H1 (cell line): Measurements from ENCODE around the gene CNOT3. TPM values are rescaled to one million over a fixed set of nuclear protein-coding genes. Genes with fewer than 3 reads are reported as not detected.

Source experiments
- CTCF ChIA-PET: fragments of 300-600 bp; sonication (Branson Sonifier 250); formaldehyde crosslinking; loops from one replicate; lab custom pipeline; 2021; ENCODE audit not compliant: partially characterized antibody; lab: Charles Lee
- POLR2A ChIA-PET: fragments of 300-600 bp; sonication (Branson Sonifier 250); formaldehyde crosslinking; loops from one replicate; lab custom pipeline; 2021; ENCODE audit warnings: inconsistent platforms; ENCODE audit not compliant: partially characterized antibody; lab: Charles Lee
- DNase-seq, 2 experiments: peaks; one replicate each; pipeline versions ENCODE4 v3.0.0 to v3.0.0-alpha.2; 2010 to 2022; ENCODE audit warnings: low spot score in 2 of 2, low read depth in 1 of 2, mixed read lengths in 1 of 2
- FAIRE-seq: peaks from 2 replicates; lab custom pipeline; 2011; peaks lifted over from hg19 to GRCh38; lab: Jason Lieb, UNC
- H2AFZ ChIP-seq: 2 replicates; pipeline ENCODE4 v1.8.1; 2012; ENCODE audit warnings: low read length, inconsistent platforms
- H2AK5ac ChIP-seq: 2 replicates; pipeline ENCODE4 v1.6.1; 2013; ENCODE audit warnings: low read depth, low read length
- H2BK120ac ChIP-seq: replicated peaks from 2 replicates; pipeline ENCODE3; 2013; ENCODE audit warnings: low read depth, low read length, inconsistent platforms
- H2BK12ac ChIP-seq: 2 replicates; pipeline ENCODE4 v1.6.1; 2013; ENCODE audit warnings: low read depth, low read length
- H2BK15ac ChIP-seq: 2 replicates; pipeline ENCODE4 v1.6.1; 2013; ENCODE audit warnings: low read length
- H2BK20ac ChIP-seq: 2 replicates; pipeline ENCODE4 v1.6.1; 2013; ENCODE audit warnings: low read length
- H2BK5ac ChIP-seq: 2 replicates; pipeline ENCODE4 v1.6.1; 2013; ENCODE audit warnings: low read depth, low read length
- H3K14ac ChIP-seq: 2 replicates; pipeline ENCODE4 v1.6.1; 2013; ENCODE audit warnings: inconsistent platforms; ENCODE audit not compliant: insufficient read length
- H3K18ac ChIP-seq: 2 replicates; pipeline ENCODE4 v1.6.1; 2013; ENCODE audit warnings: low read length; ENCODE audit errors: extremely low read depth
- H3K23ac ChIP-seq: 2 replicates; pipeline ENCODE4 v1.6.1; 2013; ENCODE audit warnings: inconsistent platforms; ENCODE audit not compliant: insufficient read length
- H3K23me2 ChIP-seq: 2 replicates; pipeline ENCODE4 v1.6.1; 2013; ENCODE audit warnings: low read depth, low read length
- H3K27ac ChIP-seq: 2 replicates; pipeline ENCODE4 v1.6.1; 2011; ENCODE audit warnings: low read depth, low read length, inconsistent platforms
- H3K27me3 ChIP-seq, 4 experiments: replicated peaks in 1 of 4; 1 replicate in 1 of 4; 2 replicates in 3 of 4; pipeline versions ENCODE4 v1.6.1 to v1.8.1; 2011 to 2013; ENCODE audit warnings: low read length in 3 of 4, mild to moderate bottlenecking in 3 of 4, inconsistent platforms in 2 of 4, mixed read lengths in 2 of 4, moderate library complexity in 1 of 4; ENCODE audit not compliant: control insufficient read depth in 3 of 4, insufficient read depth in 3 of 4; ENCODE audit errors: extremely low read depth in 1 of 4
- H3K36me3 ChIP-seq, 4 experiments: 2 replicates each; pipeline versions ENCODE4 v1.6.1 to v1.8.1; 2011 to 2013; ENCODE audit warnings: mild to moderate bottlenecking in 4 of 4, low read length in 3 of 4, moderate library complexity in 2 of 4, control low read depth in 1 of 4, inconsistent platforms in 1 of 4; ENCODE audit not compliant: insufficient read depth in 4 of 4, control insufficient read depth in 2 of 4
- H3K4ac ChIP-seq: replicated peaks from 2 replicates; pipeline ENCODE3; 2013; ENCODE audit warnings: low read length, low read depth, mixed read lengths, inconsistent platforms; ENCODE audit not compliant: insufficient read length
- H3K4me1 ChIP-seq, 4 experiments: replicated peaks in 1 of 4; 1 replicate in 1 of 4; 2 replicates in 3 of 4; pipeline versions ENCODE4 v1.6.1 to v1.8.1; 2011 to 2013; ENCODE audit warnings: low read length in 3 of 4, inconsistent platforms in 2 of 4, mixed read lengths in 1 of 4; ENCODE audit not compliant: insufficient read depth in 4 of 4, control insufficient read depth in 3 of 4
- H3K4me2 ChIP-seq, 2 experiments: 2 replicates each; pipeline versions ENCODE4 v1.6.1 to v1.8.1; 2011 to 2013; ENCODE audit warnings: low read depth in 2 of 2, low read length in 2 of 2, control low read depth in 1 of 2, inconsistent platforms in 1 of 2, mild to moderate bottlenecking in 1 of 2; ENCODE audit not compliant: insufficient read depth in 1 of 2
- H3K4me3 ChIP-seq, 4 experiments: fragments of 200-600, 300-600 bp in 1 of 4; sonication (generic), shearing (Covaris generic), sonication (Bioruptor Twin) in 1 of 4; 2 replicates each; pipeline versions ENCODE4 v1.5.1 to v1.8.1; 2011 to 2016; ENCODE audit warnings: low read length in 4 of 4, low read depth in 3 of 4, control low read depth in 2 of 4, inconsistent platforms in 2 of 4, mild to moderate bottlenecking in 2 of 4, mixed read lengths in 1 of 4, moderate library complexity in 1 of 4; ENCODE audit not compliant: insufficient read depth in 2 of 4; ENCODE audit errors: extremely low read depth in 1 of 4
- H3K56ac ChIP-seq: replicated peaks from 2 replicates; pipeline ENCODE3; 2013; ENCODE audit warnings: low read depth, mild to moderate bottlenecking, mixed read lengths, low read length, inconsistent platforms; ENCODE audit not compliant: insufficient read length
- H3K79me1 ChIP-seq: 2 replicates; pipeline ENCODE4 v1.6.1; 2013; ENCODE audit warnings: low read depth, low read length, control low read depth
- H3K79me2 ChIP-seq, 2 experiments: 2 replicates each; pipeline versions ENCODE4 v1.6.1 to v1.8.1; 2012 to 2013; ENCODE audit warnings: low read length in 2 of 2, mild to moderate bottlenecking in 2 of 2, inconsistent platforms in 1 of 2; ENCODE audit not compliant: insufficient read depth in 2 of 2, control insufficient read depth in 1 of 2
- H3K9ac ChIP-seq, 4 experiments: replicated peaks in 1 of 4; 1 replicate in 1 of 4; 2 replicates in 3 of 4; pipeline versions ENCODE4 v1.6.1 to v1.8.1; 2011 to 2013; ENCODE audit warnings: low read depth in 3 of 4, low read length in 3 of 4, control low read depth in 2 of 4, mild to moderate bottlenecking in 2 of 4, moderate library complexity in 2 of 4, inconsistent platforms in 1 of 4; ENCODE audit errors: extremely low read depth in 1 of 4
- H3K9me3 ChIP-seq, 2 experiments: 2 replicates each; pipeline versions ENCODE4 v1.6.1 to v1.8.1; 2012 to 2013; ENCODE audit warnings: mild to moderate bottlenecking in 2 of 2, moderate library complexity in 2 of 2, control low read depth in 1 of 2, inconsistent platforms in 1 of 2, low read depth in 1 of 2, low read length in 1 of 2, mixed read lengths in 1 of 2; ENCODE audit not compliant: insufficient read depth in 2 of 2
- H4K20me1 ChIP-seq, 2 experiments: replicated peaks in 1 of 2; 2 replicates each; pipeline versions ENCODE3 to v1.8.1; 2011 to 2013; ENCODE audit warnings: inconsistent platforms in 2 of 2, low read length in 2 of 2, mild to moderate bottlenecking in 1 of 2; ENCODE audit not compliant: insufficient read depth in 2 of 2, control insufficient read depth in 1 of 2
- H4K5ac ChIP-seq: 2 replicates; pipeline ENCODE4 v1.6.1; 2013; ENCODE audit warnings: low read length, low read depth, mixed read lengths, inconsistent platforms; ENCODE audit not compliant: insufficient read length
- H4K8ac ChIP-seq: 2 replicates; pipeline ENCODE4 v1.8.0; 2013; ENCODE audit warnings: mild to moderate bottlenecking, moderate library complexity, low read length, inconsistent platforms; ENCODE audit not compliant: insufficient read depth; ENCODE audit errors: extremely low read depth
- H4K91ac ChIP-seq: replicated peaks from 2 replicates; pipeline ENCODE3; 2013; ENCODE audit warnings: low read length, mixed read lengths, inconsistent platforms; ENCODE audit not compliant: insufficient read length
- POLR2A ChIP-seq, 2 experiments: IDR thresholded peaks; 1 replicate in 1 of 2; 2 replicates in 1 of 2; pipeline ENCODE4 v1.6.1; 2011; ENCODE audit warnings: low read depth in 2 of 2, low read length in 2 of 2, mild to moderate bottlenecking in 2 of 2; ENCODE audit errors: control extremely low read depth in 1 of 2
- TEAD4 ChIP-seq: IDR thresholded peaks from 2 replicates; pipeline ENCODE4 v1.6.1; 2012; ENCODE audit warnings: low read depth, low read length, inconsistent platforms, mixed read lengths
- WGBS, 2 experiments: shearing (Covaris generic) in 1 of 2; methylation state at CpG; one replicate each; pipeline versions ENCODE4 v1.1.6 to v1.1.7; 2013 to 2015; ENCODE audit warnings: low lambda C conversion rate in 2 of 2, mixed read lengths in 2 of 2, inconsistent platforms in 1 of 2, low coverage in 1 of 2, missing lambda C conversion rate in 1 of 2; ENCODE audit not compliant: insufficient replicate concordance in 2 of 2, insufficient coverage in 1 of 2, insufficient read length in 1 of 2; ENCODE audit errors: extremely low coverage in 1 of 2, missing lambda C conversion rate in 1 of 2; 5-methylcytosine and 5-hydroxymethylcytosine counted together
- polyA plus RNA-seq, 7 experiments: library from polyadenylated mRNA; depleted of rRNA in 3 of 7; stranded (reverse) in 5 of 7; unstranded in 2 of 7; fragments of >200 nt in 5 of 7; fragments of 200-250 nt in 2 of 7; gene quantifications; 1 replicate in 5 of 7; 2 replicates in 1 of 7; 4 replicates in 1 of 7; pipeline versions ENCODE4 v1.2.1 to v1.2.3, GENCODE V29; 2011 to 2013; ENCODE audit warnings: missing spikeins in 2 of 7, mixed read lengths in 2 of 7
- total RNA-seq: library from RNA; stranded (reverse); fragmentation: NEBNext Ultra II Directional; extraction: Animal tissue kit (Norgen Biotek cat#: 25700); gene quantifications from 2 replicates; pipeline ENCODE4 v1.2.1, GENCODE V29; 2021

The CNOT3 gene
- total and polyA plus RNA-seq, 2 of the 8 experiments (the other 6 are each of a cell fraction or from before 2014, with no cell fraction given) = 21.2 to 86.4 TPM

GRCh38 chr19:54173951-54174834 is 36.6 kb downstream of the CNOT3 start:
- H3K9me3 ChIP-seq = no peaks in the 10 kb centered on the region
- WGBS, 2 experiments = 91% methylated on average over 20 of the region's 25 CpGs; no CpG with 5 or more reads in 1 of the 2 experiments
- H4K91ac ChIP-seq = no peak overlapping the region
- peak in 1 of 2 experiments; percentile 47; a peak in 1 of 3 replicates for TF ChIP-seq POLR2A (IDR thresholded peaks at IDR 0.05; ENCODE audit: control extremely low read depth in 1 of 2, low read depth in 2 of 2, low read length in 2 of 2)
- no peak for TF ChIP-seq TEAD4
- ChIA-PET CTCF (interaction anchor here (0.6 to 2.6 kb wide), 8 partner anchors 10 to 1286 kb away, joined by 3 to 8 read pairs (median 6); partner anchors contain the start of genes LENG1 and RPS9), POLR2A (interaction anchor here (0.7 to 6.7 kb wide), 14 partner anchors 9 to 242 kb away, joined by 3 to 55 read pairs (median 6); partner anchors contain the start of genes CNOT3, LENG1, MBOAT7 and RPS9)
- H4K5ac ChIP-seq = no peak overlapping the region
- no peak overlapping the region; a peak in 1 of 4 replicates for H3K4me2 ChIP-seq
- H3K23ac ChIP-seq = no peak overlapping the region
- no peak overlapping the region for H2BK5ac ChIP-seq
- H3K27me3 ChIP-seq = no peaks in the 10 kb centered on the region
- no peak overlapping the region for H2AFZ ChIP-seq
- no peak overlapping the region for H3K14ac ChIP-seq
- H3K4me3 ChIP-seq = no peak overlapping the region
- H2BK20ac ChIP-seq = no peak overlapping the region
- H2BK15ac ChIP-seq = no peak overlapping the region
- H3K18ac ChIP-seq = no peak overlapping the region
- no peak overlapping the region for H3K56ac ChIP-seq
- no peak overlapping the region for H2AK5ac ChIP-seq
- no peaks in the 10 kb centered on the region for H3K79me1 ChIP-seq
- no peak overlapping the region for H3K9ac ChIP-seq
- no peak for FAIRE-seq
- H3K23me2 ChIP-seq = no peaks in the 10 kb centered on the region; the same call in 1 of the 2 replicates
- H2BK120ac ChIP-seq = no peak overlapping the region
- H3K27ac ChIP-seq = no peak overlapping the region
- no peak overlapping the region for H4K8ac ChIP-seq
- H4K20me1 ChIP-seq = peaks cover 7 to 9% of the 10 kb centered on the region in 2 experiments
- H2BK12ac ChIP-seq = no peak overlapping the region
- peaks cover 0 to 7% (median 3%) of the 10 kb centered on the region in 4 experiments; a peak in 6 of 7 replicates for H3K4me1 ChIP-seq
- no peak for DNase-seq
- no peaks in the 10 kb centered on the region for H3K79me2 ChIP-seq
- H3K4ac ChIP-seq = no peak overlapping the region
- peaks cover 0 to 3% (median 0%) of the 10 kb centered on the region in 4 experiments; a peak in 3 of 8 replicates for H3K36me3 ChIP-seq
